ENCODE measurements around the gene DYNLRB2. TPM values are rescaled to one million over a fixed set of nuclear protein-coding genes. Genes with fewer than 3 reads are reported as not detected.

DYNLRB2 gene
- total and polyA plus RNA-seq, 2 of the 13 experiments (the other 11 are each of a cell fraction or from before 2014, with no cell fraction given): not detected

DNA sequence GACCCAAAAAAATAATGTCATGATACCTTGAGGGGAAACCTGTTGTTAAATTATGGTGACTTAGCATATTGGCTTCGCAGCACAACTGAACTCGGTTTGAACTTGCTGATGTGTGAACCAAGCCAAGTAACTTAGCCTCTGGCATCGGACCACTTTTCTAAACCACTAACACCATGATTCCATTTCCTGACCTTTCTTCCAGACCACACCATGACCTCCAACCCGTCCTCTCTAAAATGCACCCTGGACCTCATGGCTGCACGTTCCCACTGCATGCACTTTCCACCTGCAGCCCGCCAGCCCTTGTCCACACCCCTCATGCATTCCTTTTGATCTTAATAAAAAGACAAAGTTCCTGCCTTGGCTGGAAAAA, 29.3 kb downstream of the DYNLRB2 start (continued):
- TF ChIP-seq MAFK (conservative IDR thresholded peaks at IDR 0.05 in 1 of 2, IDR thresholded peaks at IDR 0.05 in 1 of 2; ENCODE audit: low read length in 2 of 2): peak; percentile 23 to 29; a peak in 2 of 4 replicates
- no peak for TF ChIP-seq ZNF644 (CRISPR knock-in tag; IDR thresholded peaks at IDR 0.05; ENCODE audit: low read depth)
- 0 out of 2 replicates have a peak, but pooled peaks have one; percentile 17 for TF ChIP-seq RARA (CRISPR knock-in tag; IDR thresholded peaks at IDR 0.05)
- 0 out of 2 replicates have a peak, but pooled peaks have one; percentile 17 for TF ChIP-seq TCF7 (IDR thresholded peaks at IDR 0.05; ENCODE audit: low read depth)
- TF ChIP-seq, protein P1, sequence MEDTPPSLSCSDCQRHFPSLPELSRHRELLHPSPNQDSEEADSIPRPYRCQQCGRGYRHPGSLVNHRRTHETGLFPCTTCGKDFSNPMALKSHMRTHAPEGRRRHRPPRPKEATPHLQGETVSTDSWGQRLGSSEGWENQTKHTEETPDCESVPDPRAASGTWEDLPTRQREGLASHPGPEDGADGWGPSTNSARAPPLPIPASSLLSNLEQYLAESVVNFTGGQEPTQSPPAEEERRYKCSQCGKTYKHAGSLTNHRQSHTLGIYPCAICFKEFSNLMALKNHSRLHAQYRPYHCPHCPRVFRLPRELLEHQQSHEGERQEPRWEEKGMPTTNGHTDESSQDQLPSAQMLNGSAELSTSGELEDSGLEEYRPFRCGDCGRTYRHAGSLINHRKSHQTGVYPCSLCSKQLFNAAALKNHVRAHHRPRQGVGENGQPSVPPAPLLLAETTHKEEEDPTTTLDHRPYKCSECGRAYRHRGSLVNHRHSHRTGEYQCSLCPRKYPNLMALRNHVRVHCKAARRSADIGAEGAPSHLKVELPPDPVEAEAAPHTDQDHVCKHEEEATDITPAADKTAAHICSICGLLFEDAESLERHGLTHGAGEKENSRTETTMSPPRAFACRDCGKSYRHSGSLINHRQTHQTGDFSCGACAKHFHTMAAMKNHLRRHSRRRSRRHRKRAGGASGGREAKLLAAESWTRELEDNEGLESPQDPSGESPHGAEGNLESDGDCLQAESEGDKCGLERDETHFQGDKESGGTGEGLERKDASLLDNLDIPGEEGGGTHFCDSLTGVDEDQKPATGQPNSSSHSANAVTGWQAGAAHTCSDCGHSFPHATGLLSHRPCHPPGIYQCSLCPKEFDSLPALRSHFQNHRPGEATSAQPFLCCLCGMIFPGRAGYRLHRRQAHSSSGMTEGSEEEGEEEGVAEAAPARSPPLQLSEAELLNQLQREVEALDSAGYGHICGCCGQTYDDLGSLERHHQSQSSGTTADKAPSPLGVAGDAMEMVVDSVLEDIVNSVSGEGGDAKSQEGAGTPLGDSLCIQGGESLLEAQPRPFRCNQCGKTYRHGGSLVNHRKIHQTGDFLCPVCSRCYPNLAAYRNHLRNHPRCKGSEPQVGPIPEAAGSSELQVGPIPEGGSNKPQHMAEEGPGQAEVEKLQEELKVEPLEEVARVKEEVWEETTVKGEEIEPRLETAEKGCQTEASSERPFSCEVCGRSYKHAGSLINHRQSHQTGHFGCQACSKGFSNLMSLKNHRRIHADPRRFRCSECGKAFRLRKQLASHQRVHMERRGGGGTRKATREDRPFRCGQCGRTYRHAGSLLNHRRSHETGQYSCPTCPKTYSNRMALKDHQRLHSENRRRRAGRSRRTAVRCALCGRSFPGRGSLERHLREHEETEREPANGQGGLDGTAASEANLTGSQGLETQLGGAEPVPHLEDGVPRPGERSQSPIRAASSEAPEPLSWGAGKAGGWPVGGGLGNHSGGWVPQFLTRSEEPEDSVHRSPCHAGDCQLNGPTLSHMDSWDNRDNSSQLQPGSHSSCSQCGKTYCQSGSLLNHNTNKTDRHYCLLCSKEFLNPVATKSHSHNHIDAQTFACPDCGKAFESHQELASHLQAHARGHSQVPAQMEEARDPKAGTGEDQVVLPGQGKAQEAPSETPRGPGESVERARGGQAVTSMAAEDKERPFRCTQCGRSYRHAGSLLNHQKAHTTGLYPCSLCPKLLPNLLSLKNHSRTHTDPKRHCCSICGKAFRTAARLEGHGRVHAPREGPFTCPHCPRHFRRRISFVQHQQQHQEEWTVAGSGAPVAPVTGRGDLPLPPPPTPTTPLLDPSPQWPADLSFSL (CRISPR knock-in tag; IDR thresholded peaks at IDR 0.05): no peak
- no peak for TF ChIP-seq NFRKB (IDR thresholded peaks at IDR 0.05)
- peak; percentile 21; the same call in 1 of the 2 replicates for TF ChIP-seq ZNF746 (CRISPR knock-in tag; IDR thresholded peaks at IDR 0.05)
- TF ChIP-seq MIXL1 (CRISPR knock-in tag; IDR thresholded peaks at IDR 0.05): no peak
- no peak for TF ChIP-seq PHF5A (CRISPR knock-in tag; IDR thresholded peaks at IDR 0.05; ENCODE audit: low read depth, unreplicated experiment)

Data from HepG2 (cell line).